HUDEP-2 (cell line): Measurements from ENCODE around the gene DNLZ.

Experiments
- DNase-seq, 76 experiments: peaks; one replicate each; lab custom pipeline; 2025; ENCODE audit not compliant: unreplicated experiment in 76 of 76; lab: John Stamatoyannopoulos, UW

Gene DNLZ

DNA sequence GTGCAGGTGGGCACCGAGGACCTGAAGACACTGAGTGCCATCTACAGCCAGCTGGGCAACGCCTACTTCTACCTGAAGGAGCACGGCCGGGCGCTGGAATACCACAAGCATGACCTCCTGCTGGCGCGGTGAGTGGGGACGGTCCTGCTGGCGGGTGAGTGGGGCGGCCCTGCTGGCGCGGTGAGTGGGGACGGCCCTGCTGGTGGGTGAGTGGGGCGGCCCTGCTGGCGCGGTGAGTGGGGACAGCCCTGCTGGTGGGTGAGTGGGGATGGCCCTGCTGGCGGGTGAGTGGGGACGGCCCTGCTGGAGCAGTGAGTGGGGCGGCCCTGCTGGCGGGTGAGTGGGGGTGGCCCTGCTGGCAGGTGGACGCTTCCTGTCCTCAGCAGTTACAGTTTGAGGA lies 29.0 kb downstream of the DNLZ start:
- no peak for DNase-seq

DNA sequence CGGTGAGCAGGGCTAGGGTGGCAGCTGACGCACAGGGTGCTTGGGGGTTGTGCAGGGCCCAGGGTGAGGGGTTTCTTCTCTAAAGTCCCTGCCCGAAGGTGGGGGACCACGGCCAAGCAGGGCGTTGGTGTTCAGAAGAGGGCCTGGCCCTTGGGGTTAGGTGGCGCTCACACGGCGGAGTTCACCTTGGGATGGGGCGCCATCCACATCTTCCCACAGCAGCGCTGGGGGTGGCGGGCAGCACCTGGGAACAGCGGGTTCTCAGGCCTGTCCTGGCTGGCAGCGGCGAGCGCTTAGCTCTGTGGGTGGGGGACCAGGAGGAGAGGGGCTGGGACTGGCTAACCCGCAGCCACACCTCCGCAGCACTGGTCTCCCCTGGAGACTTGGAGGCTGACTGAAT lies 30.1 kb downstream of the DNLZ start:
- DNase-seq, result no peak

DNA sequence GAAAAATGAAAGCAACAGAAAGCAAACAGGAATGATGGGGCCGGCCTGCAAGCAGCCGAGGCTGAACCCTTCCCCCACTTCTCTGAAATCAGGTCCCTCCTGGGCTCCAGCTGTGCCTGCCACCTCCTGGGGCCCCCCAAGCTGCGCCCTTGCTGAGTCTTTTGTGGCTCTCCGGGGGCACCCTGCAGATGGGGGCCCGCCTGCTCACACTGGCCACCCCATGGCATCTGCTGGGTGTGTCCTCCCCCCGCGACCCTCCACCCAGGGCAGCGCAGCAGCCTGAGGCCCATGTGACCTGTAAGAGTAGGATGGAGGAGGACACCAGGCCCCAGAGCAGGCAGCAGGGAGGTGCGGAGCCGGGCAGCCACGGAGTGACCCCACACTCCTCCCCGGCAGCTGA lies 30.5 kb downstream of the DNLZ start:
- DNase-seq, result no peak

DNA sequence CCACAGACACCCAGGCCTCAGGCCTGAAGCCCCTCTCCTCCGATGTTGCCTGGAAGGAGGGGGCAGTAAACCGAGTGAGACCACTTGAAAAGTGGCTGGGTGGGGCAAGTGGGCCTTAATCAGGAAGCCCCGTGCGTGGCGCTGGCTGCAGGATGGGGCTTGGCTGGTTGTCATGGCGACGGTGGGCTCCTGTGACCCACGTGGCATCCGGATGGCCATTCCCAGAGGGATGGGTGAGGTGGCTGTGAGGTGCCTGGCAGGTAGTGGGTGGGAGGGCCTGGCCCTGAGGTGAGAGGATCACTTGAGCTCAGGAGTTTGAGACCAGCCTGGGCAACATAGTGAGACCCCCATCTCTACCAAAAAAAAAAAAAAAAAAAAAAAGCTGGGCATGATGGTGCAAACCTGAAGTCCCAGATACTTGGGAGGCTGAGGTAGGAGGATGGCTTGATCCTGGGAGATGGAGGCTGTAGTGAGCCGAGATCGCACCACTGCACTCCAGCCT lies 31.0 kb downstream of the DNLZ start:
- DNase-seq, result no peak

DNA sequence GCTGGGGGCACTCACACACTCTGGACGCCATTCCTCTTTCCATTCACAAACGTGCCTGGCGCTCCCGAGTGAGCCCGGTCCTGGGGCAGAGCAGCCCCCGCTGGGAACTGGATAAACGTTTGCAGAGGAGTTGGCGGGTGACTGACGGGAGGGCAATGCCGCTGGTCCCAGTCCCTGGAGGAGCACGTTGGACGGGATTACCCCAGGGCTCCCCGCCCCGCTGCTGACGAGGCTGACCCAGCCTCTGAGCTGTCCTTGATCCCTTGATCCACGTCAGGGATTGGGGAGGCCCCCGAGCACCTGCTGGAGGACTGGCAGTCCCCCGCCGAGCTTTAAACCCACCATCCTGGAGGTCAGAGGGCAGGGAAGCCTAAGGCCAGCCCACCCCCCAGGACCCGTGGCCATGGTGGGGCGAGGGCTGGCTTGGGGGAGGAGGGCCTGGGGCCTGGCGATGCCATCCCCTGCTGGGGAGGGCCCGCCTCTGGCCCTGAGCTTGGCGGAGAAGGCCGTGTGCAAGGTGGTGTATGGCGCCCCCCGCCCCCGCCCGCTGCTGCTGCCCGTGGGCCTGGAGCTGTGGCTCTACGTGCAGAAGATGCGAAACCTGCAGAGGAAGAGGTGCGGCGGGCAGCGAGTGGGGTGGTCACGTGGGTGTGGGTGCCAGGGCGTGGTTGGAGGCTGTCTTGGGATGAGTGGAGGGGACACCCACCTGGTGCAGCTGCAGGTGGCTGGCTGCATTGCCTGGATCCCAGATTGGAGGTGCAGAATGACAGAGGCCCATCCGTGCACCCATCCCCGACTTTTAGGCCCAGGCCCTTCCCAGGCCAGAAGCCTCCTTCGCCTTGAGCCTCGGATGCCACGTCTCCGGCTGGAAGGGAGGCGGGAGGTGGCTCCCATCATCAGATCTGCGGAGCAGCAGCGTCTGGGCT lies 31.7 kb downstream of the DNLZ start:
- DNase-seq, result no peak

DNA sequence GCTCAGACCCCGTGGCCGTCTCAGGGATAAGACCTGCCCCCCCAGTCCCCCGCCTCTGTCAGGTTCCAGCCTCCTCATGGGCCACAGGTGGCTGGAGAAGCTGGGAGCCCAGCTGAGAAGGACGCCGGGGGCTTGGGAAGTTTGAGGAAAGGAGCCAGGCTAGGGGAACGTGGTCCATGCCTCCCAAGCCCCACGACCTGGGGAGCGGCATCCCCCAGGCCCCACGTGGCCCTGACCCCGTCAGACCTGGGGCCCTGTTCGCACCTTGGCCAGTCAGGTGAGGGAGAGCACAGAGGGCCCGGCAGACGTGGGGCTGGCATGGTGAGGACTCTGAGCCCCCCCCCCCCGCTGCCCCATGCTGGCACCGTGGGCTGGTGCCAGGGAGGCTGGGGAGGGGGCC lies 32.5 kb downstream of the DNLZ start:
- no peak for DNase-seq

DNA sequence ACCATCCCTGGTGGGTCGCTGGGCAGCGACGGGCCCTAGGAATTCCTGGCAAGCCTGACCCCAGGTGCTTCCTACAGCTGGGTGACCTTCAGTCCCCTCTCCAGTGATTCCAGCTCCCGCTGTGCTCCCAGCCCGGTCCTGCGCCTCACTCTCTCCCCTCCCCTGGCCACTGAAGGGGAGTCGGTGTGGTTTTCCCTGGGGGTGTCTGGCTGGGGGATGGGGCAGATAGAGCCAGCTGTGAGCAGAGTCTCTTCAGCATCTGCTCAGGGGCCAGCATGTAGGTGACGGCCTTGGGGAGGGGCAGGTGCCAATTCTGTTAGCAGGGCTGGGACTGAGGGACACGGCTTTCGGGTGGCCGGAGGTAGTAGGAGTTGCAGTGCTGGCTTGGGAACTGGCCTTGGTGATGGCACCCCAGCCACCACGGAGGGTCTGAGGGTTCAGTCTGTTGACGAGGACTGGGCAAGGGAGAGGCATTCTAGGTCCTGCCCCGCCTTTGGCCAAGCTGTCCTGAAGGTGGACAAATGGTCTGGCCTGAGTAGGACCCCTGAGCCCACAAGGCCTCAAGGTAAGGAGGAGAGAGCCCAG lies 33.0 kb downstream of the DNLZ start:
- no peak for DNase-seq

DNA sequence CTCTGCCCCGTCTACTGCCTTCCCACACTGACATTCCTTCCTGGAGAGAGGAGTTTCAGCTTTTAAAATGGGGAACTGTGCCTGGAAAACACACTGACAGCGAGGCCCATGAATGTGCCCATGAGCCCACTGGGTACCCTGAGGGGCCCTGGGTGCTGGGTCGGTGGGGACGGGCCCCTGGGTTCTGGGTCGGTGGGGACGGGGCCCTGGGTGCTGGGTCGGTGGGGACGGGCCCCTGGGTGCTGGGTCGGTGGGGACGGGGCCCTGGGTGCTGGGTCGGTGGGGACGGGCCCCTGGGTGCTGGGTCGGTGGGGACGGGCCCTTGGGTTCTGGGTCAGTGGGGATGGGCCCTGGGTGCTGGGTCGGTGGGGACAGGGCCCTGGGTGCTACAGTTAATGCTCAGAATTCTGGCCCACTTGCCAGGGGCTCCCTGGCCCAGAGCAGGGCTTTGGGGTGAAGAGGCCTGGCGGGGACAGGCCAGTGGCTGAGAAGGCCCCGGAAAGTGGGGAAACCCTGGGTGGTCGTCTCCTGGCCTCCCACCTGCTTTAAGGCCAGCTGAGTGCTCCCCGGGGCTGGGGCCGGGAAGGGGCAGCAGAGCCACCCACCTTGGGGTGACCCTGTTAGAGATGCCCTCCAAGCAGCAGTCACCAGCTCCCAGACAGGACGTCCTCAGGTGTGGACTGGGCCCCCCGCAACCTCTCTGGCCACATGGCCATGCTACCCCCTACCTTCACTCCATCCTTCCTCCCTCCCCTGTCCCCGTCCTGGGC lies 33.7 kb downstream of the DNLZ start:
- DNase-seq, result no peak

DNA sequence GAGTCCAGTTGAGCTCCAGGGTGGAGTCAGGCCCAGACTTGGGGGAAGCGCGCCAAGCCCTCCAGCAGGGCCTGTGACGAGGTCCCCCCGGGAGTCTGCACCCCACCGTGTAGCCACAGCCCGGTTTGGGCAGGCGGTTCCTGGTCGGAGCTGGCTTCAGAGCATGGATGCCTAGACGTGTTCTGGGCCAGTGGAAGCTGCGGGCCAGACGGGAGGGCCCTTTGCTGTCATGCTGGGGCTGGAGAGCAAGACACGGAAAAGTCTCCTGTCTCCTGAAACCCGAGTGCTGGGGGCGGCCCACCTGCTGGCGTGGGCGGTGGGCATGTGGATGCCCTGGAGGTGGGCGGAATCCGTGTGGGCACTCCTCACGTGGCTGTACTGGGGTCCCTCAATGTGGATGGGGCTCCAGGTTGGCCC lies 34.3 kb downstream of the DNLZ start:
- DNase-seq, result no peak

DNA sequence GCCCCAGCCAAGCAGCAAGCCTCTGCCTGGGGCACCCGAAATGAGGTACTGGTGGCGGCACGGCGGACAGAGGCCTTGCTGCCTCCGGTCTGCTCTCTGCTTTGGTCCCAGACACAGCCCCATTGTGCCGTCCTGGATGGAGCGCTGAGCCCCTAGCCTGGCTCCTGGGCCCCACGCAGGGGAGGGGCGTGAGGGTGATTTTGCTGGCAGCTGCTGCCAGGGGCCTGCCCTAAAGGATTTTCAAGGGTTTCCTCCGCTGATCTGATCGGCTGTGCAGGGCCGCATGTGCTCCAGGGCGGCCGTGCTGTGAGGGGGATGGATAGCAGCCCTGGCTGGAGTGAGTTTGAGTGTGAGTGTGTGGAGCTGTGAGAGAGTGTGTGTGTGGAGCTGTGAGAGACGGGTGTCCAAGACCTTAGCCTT lies 34.9 kb downstream of the DNLZ start:
- DNase-seq, result no peak

DNA sequence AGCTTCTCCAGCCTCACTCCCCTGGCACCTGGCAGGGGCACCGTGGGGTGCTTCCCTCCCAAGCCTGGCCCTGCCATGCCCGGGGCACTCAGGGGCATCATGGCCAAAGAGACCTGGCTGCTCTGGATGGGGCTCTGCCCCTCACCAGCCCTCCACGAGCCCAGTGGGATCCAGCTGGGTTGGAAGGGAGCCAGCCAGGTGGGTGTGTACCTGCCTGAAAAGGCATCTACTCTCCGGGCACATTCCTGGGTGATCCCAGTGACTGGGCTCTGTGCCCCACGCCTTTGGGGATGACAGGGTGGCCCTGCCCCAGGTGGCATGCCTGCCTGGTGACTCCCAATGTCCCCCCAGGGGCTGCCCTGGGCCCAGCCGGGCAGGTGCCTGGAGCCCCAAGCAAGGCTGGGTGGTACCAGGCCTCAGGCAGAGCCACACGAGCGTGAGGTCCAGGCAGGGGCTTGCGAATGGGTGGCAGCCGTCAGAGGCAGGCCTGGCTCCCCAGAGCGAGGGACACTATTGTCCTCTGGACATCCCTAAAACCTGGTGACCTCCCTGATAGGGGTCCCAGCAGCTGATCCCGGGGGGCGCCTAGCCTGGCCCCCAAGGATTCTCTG lies 35.4 kb downstream of the DNLZ start:
- no peak for DNase-seq

DNA sequence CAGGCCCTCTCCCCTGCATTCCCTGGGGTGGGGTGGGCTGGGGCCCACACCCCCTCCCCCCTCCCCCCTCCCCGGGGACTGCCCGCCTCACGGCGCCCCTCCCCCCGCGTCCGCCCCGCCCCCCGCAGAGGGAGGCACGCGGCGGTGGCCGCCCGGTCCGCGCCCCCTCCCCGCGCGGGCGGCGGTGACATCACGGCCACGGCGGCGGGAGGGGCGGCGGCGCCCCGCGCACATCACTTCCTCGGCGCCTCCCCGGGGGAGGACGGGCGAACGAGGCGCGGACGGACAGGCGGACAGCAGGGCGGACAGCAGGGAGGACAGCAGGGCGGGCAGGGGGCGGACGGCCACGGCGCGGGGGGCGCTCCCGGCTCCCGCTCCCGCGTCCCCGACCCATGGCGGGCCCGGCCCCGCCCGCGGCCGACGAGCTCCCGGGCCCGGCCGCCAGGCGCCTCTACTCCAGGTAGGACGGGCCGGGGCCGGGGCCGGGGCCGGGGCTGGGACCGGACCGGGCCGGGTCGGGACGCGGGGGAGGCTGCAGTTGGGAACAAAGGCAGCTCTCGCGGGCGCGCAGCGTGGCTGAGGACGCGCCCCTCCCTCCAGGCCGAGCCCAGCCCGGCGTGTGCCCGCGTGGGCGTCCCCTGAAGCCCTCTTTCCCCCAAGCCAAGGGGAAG lies 36.1 kb downstream of the DNLZ start, which contains the start of gene GPSM1:
Gene GPSM1, plus strand, starts transcription at position 236 of the 671 bp plus-strand sequence. Its CDS starts 157 bp downstream, at position 393.
- DNase-seq, result no peak

DNA sequence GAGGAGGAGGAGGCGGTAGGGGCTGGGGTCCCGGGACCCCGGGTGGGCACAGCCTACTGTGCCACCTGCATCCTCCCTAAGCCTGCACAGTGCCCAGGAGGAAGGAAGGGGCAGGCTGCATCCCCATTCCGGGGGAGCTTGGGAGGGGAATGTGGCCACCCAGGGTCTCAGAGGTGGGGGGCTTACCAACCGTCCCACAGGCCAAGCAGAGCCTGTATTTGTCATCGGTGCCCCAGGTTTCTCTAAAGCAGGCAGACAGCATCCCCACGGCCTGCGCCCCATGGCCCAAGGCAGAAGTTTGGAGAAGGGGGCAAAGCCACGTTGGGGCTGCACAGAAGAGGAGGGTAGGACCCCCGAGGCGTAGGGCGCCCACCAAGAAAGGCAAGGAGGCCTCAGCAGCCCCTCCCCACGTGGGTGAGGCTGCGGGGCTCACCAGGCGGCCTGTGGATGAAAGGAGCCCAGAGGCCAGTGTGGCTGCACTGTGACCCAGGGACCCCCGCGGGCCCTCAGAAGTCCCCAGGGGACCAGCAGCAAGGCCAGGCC lies 36.7 kb downstream of the DNLZ start:
- no peak for DNase-seq

DNA sequence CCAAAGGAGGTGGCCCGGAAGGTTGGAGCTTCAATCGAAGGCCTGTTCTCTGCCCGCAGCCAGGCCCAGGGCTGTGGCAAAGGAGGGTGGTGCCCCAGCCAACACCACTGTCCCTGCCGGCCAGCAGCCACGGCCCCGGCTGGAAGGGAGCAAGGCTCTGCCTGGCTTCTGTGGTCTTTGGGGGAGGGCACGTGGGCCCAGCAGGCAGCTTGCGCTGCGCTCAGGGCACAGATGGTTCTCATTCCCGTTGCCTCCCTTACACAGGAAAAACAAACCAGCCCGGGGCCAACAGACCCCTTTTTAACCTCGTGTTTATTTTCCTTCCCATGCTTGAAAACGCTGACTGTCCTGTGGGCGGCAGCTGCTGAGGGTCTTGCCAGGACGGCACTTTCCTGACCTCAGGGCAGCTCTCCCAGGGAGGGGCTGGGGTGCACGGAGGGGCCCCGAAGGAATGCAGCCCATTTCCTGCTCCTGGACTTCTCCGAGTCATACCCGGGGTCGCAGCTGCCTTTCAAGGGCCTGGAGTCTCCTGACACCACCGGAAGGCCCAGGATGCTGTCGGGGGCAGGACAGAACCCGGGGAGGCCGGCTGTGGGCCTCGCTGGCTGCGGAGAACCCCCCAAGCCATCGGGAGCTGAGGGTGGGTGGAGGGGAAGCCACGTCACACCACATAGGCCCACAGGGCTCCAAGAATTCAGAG lies 37.3 kb downstream of the DNLZ start:
- no peak for DNase-seq

DNA sequence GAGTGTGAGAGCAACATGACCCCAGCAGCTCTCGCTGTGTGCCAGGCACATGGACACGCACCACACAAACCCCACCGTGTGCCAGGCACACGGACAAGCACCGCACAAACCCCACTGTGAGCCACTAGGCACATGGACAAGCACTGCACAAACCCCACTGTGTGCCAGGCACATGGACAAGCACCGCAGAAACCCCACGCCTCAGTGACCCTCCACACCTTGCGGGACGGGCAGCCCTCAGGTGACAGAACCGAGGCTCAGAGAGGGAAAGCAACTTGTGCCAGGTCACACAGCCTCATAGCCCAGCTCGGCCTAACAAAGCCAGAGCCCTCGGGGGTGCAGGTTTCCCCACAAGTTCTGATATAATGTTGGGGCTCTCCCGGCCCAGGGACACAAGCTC lies 38.2 kb downstream of the DNLZ start:
- DNase-seq, result no peak

DNA sequence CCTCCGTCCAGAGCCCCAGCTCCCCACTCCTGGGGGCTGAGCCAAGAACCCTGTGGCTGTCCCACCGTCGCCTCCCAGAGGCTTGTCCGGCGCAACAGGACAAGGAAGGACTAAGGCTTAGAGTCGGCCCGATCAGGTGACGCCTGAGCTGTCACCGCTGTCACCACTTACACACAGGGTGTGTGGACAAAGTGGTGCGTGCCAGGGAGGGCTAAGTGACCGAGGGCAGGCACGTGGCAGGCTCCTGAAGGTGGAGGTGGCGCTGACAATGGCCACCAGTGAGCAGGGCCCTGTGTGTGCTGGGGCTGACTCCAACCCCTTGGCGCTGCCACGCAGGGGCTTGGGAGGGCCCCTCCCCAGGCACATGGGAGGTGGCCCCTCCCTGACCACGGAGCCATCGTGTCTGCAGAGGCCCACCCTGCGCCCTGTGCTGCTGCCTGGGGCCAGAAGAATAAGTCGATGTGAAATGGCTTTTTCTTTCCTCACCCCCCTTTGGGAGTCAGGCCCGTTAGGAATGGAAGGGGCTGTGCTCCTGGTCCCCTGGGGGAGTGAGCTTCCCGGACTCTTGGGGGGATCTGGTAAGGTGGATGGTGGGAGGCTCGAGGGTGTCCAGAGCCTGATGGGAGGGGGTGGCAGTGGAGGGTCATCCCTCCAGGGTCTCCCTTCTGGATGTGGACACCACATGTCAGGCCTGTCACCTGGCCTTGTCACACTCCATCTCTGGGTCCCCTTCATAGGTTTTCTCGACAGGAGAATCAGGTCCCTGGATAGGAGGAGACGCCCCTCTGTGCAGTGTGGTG lies 38.8 kb downstream of the DNLZ start:
- peak in 4 of 76 experiments; percentile 4 to 24 (median 10) for DNase-seq

DNA sequence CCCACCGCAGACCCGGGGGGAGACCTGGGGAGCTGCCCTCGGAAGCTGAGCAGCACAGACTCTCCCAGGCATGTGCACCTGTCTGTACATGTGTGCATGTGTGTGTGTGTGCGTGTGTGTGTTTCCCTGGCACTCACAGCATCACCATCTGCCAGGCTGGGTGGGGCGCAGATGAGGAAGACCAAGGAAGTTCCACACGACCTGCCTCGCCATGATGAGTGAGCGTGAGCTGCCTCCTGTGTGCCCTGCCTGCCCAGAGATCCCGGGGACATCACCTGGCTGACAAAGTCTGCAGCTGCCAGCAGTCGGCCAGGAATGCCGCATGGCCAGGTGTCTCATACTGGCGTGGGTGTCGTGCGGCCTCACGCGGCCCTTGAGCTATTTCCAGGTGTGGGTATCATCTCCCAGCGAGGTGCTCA lies 40.2 kb downstream of the DNLZ start:
- no peak for DNase-seq

DNA sequence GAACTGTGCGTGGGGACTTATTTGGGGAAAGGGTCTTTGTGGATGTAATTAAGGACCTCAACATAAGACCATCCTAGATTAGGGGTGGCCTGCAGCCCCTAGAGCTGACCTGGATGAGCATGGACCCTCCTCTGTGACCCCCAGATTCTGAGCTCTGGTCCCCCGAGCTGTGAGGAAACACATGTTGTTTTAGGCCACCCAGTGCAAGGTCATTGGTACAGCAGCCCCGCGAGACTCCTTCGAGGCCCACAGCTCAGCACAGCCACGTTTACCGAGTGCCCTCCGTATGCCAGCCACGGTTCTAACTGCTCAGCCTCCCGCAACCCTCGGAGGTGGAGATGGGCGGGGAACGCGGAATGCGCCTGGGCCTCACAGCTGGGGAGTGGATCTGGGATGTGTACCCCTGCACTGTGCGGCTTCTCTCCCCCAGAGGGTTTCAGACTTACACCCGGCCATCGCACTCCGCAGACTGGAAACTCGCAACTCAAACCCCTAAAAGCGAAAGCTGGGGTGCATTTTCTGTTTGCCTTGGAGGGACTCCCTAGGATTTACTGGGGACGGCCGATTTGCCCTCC lies 40.7 kb downstream of the DNLZ start:
- DNase-seq, result no peak
